SW480 (cell line): ENCODE results near the gene IKZF1.

ENCODE experiments used
- DNase-seq: peaks from one replicate; pipeline ENCODE4 v3.0.0-alpha.2; 2016; ENCODE audit warnings: low spot score

Gene IKZF1

DNA sequence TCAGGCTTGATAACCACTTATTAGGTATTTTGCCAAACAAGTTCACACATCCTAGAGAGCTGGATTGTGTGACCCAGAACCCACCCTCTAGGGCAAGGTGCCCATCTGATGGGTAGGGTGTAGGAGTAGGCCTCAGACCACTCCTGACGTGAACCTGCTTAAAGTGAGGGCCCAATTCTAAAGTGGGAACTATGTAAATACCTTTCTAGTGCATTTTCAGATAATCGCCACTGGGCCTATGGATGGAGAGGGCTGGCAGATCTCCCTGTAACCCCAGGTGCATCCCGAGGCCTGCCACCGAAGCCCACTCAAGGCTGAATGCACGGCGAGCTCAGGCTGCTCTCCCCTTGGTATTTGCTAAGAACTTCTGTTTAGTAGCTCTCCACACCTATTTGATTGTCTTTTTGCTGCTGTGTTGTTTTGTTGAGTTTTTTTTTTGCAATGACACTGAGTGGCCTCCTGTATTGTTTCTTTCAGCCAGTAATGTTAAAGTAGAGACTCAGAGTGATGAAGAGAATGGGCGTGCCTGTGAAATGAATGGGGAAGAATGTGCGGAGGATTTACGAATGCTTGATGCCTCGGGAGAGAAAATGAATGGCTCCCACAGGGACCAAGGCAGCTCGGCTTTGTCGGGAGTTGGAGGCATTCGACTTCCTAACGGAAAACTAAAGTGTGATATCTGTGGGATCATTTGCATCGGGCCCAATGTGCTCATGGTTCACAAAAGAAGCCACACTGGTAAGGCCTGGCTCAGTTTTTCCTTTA, 71.7 kb downstream of the IKZF1 start:
- DNase-seq: no peak

DNA sequence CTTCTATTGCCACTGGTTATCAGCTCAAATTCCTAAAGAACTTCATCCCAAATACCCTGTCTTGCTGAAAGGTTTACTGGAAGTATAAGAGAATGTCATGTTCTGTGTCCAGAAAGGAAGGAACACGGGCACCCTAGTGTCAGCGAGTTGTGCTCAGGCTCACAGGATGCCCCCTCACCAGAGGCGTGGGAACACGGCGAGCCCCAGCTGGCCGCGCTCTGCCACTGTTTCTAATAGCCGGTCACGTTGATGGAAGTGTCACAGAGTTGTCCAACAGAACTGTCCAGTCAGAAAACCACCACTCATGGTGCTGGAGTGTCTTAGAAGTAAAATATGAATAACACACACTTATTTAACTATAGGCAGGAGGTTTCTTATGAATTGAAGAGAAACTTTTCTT, 72.8 kb downstream of the IKZF1 start:
- DNase-seq: no peak

DNA sequence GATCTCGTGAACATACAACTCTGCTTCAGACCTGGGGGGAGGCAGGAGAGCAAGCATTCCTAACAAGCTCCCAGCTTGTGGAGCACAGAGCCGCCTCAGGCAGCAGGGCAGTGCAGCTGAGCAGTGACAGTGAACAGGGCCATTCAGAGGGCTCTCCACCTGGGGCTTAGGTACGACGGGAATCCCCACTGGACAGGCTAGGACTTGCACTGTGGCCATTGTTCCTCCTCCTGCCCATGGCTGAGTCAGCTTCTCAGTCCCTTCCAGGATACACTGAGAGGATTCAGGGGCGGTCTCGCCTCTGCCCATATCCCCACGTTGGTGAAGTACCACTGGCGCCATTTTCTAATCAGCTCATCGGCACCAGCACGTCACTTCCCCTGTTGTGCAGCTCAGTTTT, 74.6 kb downstream of the IKZF1 start:
- peak; percentile 52 for DNase-seq

DNA sequence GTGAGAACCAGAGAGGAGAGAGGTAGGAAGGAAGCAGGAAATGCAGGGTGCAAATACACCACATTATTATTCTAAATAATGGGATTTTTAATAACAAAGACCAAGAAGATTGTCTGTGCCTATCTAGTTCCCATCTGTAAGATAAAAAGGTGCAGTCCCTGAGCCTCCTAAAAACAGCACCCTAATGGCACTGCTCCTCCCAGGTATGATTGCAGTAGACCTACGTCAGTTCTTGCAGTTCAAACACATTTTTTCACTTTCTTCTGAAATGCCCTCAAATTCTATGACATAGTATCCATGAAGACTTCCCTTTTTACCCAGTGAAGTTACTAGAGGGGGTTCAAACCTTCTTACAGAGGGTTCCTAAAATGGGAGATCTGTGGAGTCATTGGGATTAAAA, 75.0 kb downstream of the IKZF1 start:
- no peak for DNase-seq

DNA sequence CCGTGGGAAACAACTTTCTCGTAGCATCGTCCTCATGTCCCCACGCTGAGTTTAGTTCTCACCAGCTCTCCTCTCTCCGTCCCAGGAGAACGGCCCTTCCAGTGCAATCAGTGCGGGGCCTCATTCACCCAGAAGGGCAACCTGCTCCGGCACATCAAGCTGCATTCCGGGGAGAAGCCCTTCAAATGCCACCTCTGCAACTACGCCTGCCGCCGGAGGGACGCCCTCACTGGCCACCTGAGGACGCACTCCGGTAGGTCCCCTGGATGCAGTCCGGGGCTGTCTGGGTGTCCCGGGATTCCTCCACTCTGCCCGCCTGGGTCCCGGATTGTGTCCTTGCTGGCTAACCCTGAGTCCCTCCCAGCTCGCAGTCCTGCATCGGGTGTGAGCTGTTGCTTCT, 77.9 kb downstream of the IKZF1 start:
- DNase-seq: no peak

DNA sequence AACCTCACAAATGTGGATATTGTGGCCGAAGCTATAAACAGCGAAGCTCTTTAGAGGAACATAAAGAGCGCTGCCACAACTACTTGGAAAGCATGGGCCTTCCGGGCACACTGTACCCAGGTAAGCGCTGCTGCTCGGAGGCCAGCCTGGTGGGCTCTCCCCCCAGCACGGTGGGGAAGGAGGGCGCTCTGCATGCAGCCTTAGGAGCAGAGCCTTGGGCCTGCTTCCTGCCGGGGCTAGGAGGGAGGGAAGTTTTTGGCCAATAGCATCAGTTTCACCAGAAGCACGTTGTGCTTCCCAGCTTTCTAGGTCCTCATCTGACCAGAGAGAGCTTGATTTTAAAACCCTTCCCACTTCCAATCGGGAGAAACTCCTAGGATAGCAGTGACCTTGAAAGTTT, 82.8 kb downstream of the IKZF1 start:
- no peak for DNase-seq

DNA sequence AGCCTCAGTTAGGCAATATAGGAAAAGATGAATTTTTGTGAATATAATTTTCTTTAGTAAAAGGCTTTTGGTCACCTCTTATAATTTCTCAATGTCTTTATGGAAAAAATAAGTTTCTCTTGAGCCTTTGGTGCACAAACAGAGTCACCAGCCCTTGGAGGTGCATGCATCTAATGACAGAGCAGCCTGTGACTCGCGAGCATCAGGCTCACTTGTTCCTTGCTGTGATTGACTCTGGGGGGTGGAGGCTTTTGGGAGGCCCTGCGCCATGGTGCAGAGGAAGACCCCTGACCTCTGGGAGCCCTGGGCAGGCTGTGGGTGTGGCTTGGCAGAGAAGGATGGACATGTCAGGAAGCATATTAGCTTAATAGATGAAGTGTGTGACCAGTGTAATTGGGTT, 85.4 kb downstream of the IKZF1 start:
- DNase-seq: no peak

DNA sequence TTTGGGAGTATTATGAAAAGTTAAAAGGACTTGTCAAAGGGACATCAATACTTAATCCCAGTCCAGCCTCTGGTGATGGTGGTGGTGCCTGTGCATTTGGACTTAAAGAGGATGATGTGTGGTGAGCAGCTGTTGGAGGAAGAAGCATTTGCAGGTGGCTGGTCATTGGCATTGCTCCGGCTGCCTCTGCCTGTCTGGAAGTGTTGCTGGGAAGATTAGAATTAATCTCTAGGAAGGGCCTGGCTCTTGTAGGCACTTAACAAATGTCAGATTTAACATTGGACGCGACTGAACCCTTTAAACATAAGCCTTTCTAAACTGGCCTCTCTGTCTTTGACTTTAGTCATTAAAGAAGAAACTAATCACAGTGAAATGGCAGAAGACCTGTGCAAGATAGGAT, 86.9 kb downstream of the IKZF1 start:
- no peak for DNase-seq

DNA sequence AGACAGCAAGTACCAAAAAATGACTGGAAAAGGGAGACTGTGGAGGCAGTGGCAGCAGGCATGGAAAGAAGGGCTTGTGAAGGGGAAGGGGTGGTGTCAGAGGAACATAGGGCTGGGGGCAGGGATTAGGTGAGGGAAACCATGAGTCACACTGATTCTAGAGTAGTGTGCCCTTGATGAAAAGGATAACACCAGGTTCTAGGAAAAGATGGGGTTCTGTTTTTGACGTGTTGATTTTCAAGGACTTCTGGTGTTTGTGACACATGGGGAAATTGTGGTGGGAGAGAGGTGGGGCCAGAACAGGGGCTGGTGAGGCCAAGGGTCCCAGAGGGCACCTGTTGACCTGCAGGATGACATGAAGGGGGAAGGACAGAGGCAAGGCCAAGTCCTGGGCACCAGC, 88.6 kb downstream of the IKZF1 start:
- no peak for DNase-seq

DNA sequence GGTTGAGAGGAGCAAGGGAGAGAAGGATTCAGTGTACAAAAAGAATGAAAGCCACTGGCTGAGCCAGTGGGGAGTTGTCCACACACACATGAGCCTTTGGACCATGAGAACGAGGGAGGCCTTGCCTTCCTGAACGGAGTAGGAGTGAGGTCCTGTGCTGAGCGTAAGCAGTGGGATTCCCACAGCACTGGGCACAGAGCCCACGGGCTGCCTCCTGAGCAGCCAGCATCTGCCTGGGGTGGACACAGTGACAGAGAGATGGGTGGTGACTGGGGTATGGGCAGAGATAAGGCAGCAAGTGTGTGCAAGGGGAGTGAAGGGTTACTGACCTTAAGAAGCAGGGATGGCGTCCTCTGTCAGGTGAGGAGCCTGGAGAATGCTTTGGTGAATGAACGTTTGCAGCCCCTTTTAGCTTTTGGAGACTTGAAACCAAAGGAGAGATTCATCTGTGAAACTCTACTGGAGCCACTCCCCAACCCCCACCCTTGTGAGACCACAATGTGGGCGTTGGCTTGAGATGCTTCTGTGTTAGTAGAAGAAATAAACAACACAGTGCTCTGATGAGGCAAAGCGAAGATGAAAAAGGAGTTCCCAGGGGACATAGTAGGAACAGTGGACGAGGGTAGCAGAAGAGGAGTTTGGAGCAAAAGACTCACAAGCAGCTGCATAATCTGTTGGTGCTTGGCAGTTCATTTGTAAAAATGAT, 89.2 kb downstream of the IKZF1 start:
- no peak for DNase-seq

DNA sequence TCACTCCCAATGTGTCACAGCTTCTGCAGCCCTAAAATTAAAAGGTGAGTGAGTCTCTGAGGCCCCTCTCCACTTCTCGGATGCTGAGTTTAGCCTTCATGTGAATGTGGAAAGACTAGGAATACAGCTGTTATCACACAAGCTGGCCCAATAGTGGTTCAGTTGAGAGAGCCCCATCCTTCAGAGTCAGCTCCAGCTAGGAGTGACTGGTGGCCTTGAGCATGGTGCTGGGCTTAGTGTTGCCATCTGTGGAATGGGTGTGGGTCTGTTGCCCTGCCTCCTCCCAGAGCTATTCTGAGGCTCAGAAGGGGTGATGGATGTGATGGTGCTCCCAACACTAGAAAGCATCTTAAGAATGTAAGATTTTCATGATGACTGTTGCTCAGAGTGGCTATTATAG, 89.8 kb downstream of the IKZF1 start:
- no peak for DNase-seq

DNA sequence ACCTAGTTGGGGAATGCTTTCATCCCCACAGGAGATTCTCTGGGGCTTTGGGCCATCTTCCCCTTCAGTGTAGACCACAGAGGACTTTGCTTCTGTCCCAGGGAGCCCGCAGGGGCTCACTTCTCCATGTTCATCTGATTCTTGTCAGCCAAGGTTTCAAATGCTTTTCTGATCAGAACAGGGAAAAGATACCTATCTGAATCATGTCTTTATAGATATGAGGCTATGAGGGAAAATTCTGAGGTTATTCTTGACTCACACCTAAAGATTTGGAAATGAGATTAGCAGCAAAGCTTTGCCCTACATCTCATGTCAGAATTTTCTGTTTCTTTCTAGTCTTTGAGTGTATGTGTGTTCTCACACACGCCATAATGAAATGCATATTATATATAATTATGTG, 92.3 kb downstream of the IKZF1 start:
- DNase-seq: no peak

DNA sequence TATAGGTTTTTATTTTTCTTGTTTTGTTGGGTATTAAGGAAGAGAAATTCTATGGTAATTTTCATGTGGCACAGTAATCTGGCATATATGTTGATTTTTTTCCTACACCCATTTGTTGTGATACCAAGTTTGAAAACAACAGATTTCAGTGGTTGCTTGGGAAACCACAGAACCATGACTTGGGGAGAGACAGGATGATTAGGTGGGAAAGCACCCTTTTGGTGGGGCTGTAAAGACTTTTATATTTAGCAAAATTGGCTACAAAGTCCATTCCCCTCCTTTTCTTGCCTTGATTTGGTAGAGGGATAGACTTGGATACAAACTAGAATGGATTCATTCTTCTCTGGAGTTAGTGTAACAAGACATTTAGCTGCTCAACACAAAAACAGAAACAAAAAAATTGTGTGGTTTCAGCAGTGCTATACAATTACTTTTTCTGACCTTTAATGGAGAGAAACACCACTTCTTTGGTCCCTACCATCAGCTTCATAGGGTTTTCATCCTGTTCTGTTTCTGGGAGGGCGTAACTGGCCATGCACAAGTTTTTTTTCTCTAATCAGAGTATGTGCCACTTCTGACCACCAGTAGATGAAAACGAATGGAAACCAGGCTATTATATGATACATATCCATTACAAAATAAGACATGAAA, 92.9 kb downstream of the IKZF1 start:
- DNase-seq: no peak

DNA sequence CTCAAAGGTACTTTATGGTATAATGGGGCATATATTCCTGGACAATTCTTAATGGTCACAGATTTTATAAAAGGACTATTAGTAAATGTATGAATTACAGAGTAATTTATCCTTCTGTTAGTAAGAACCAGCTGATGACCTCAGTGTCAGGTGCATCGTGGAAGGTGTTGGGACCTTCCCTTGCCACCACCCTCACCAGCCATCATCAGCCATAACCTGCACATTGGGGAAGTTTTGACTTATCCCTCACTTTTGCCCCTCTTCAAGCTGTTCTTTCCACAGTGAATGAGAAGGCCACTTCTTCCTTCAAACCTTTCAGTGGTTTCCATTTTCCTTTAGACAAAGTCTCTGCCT, 93.4 kb downstream of the IKZF1 start:
- no peak for DNase-seq

DNA sequence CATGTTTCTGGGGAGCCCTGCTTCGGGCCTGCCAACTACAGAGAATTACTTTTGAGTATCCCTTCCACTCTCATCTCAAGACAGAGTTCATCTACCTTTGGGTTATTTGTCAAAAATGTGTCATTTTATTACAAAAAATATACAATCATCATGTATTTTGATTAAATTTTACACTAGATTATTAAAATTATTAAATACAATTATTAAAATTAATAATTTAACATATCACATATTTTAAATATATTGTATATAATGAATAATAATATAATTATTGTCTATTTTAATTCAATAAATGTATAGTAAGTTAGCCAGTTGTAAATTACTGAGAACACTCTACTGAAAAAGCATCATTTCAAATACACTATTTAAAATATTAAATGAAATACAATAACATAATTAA, 94.7 kb downstream of the IKZF1 start:
- no peak for DNase-seq

DNA sequence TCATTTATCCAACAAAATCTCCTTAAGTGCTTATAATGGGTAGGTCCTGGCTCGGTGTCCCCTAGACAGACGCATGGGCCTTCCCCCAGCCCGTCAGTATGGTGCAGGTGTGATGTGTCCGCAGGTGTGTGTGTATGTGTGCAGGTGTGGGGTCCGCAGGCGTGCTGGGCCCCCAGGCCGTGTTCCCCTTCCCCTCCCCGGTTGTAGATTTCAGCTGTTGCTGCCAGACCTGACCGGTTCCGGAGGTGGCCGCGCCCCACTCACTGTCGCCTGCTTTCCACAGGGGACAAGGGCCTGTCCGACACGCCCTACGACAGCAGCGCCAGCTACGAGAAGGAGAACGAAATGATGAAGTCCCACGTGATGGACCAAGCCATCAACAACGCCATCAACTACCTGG, 95.1 kb downstream of the IKZF1 start:
- no peak for DNase-seq

DNA sequence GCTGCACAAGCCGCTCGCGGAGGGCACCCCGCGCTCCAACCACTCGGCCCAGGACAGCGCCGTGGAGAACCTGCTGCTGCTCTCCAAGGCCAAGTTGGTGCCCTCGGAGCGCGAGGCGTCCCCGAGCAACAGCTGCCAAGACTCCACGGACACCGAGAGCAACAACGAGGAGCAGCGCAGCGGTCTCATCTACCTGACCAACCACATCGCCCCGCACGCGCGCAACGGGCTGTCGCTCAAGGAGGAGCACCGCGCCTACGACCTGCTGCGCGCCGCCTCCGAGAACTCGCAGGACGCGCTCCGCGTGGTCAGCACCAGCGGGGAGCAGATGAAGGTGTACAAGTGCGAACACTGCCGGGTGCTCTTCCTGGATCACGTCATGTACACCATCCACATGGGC, 95.6 kb downstream of the IKZF1 start:
- no peak for DNase-seq

DNA sequence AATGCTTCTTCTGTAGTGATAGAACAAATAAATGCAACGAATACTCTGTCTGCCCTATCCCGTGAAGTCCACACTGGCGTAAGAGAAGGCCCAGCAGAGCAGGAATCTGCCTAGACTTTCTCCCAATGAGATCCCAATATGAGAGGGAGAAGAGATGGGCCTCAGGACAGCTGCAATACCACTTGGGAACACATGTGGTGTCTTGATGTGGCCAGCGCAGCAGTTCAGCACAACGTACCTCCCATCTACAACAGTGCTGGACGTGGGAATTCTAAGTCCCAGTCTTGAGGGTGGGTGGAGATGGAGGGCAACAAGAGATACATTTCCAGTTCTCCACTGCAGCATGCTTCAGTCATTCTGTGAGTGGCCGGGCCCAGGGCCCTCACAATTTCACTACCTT, 99.9 kb downstream of the IKZF1 start:
- no peak for DNase-seq

DNA sequence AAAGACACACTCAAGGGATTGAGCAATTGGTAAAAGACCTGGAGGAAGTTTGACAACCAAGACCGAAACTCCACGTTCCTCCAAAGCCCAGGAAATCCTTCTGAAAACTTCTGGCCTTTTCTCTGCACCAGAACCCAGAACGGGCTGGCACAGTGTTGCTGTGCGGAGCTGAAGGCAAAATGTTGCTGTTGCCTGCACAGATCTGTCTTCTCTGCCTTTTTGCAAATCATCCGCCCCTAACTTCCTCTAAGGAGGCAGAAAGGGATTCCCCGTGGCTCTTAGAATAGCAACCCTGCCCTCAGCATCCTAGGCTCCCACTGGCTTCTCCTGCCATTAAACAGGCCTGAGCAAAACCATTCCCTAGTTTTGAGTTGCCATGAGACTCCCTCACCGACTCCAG, 100.7 kb downstream of the IKZF1 start:
- no peak for DNase-seq

DNA sequence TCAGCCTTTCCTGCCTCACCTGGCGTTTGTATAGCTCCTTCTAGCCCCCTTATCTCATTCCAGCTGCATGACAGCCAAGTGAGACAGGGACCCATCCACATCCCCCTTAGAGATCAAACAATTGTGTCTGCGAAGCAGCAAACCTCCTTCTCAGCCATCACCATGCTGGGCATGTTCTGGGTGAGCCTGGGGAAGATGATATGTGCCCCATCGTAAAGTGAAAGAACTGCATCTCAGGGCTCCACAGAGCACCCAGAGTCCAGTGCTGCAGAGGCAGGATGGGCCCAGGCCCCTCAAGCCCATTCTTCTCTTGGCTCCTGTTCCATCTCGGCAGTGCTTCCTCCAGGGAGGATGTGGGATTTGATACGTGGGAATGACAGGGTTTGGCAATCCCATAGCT, 102.4 kb downstream of the IKZF1 start:
- no peak for DNase-seq

DNA sequence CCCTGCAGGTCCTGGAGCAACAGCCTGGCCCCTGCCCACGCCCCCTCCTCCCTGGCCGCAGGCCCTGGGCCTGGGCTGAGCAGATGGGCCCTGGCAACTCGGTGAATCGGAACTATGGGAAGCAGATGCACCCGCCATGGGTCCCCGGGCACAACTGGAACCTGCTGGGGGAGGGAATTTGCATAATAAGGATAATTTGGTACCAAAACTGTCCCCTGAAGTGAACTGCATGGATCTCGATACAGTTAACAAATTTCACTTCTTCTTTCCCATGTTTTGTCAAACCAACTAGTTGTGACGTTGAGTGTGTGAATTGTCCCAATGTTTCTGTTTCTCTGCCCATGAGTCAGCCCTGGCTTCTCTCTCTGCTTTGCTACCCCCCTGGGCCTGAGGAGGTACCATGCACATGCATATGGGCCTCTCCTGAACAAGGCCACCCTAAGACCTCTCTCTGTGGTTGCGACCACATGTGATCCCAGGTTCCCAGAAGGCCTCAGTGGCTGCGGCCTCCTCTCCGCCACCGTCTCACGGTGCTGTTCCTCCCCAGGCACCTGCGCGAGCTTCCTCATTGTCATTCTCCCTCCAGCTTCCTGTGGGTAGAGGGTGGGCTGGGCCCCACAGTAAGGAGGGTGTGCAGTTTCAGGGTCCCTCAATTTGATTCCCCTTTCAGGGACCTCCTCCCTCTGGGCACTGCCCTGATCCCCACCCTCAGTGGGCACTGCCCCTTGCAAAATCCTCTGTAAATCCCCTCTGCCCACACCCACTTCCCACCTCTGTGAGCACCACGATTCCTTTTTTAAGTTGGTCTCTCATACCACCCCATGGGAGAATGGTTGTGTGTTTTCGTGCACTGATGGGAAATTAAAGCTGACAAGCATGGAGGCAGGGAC, 105.6 kb downstream of the IKZF1 start:
- DNase-seq: no peak

DNA sequence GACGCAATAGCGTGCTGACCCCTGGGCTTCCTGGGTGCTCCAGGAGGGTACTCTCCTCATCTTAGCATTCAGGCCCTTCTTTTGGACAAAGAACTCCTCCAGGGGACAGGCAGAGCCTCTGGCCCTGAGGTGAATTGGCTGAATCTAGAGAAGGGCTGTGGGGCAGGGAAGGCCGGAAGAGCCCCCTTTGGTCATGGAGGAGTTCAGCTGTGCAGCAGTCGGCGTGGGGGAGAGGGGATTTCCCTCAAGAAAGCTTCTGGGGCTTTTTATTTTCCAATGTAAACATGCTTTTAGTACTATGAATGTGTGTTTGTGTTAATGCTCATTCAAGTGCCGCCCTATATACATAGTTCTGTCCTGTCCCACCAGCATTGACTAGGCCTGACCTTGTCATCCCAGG, 106.8 kb downstream of the IKZF1 start:
- DNase-seq: no peak

DNA sequence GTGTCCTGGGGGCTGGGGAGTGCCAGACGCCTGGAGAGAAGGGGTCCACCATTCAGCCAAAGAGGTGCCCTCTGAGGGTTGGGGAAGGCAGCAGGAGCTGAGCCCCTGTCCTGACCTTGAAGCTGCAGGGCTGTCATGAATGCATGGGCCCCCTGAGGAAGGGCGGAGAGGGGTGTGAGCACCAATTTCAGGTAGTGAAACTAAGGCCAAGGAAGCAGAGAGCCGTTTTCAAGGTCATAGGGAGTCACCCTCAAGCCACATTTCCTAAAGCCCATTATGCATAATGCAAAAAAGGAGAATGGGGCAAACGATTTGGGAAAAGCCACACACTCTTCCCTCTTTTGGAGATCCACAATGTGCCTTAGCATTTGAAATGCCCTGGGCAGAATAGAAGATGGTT, 108.5 kb downstream of the IKZF1 start:
- no peak for DNase-seq
